CD4-positive, alpha-beta T cell (primary cell): ENCODE results near the gene PRKAR1B. TPM values are rescaled to one million over a fixed set of nuclear protein-coding genes. Genes with fewer than 3 reads are reported as not detected.

Source experiments
- ATAC-seq: fragments of 200-7000 bp; cut with Tn5 transposase; one replicate; pipeline ENCODE4 v1.10.0; 2022; ENCODE audit warnings: mild to moderate bottlenecking; ENCODE audit not compliant: poor library complexity
- CTCF ChIA-PET: fragments of 350-600 bp; sonication (Branson Sonifier 250); formaldehyde crosslinking; loops from one replicate; lab custom pipeline; 2021; ENCODE audit warnings: antibody characterized with exemption, inconsistent platforms; lab: Charles Lee
- POLR2A ChIA-PET: fragments of 350-600 bp; sonication (Branson Sonifier 250); formaldehyde crosslinking; loops from one replicate; lab custom pipeline; 2021; ENCODE audit warnings: antibody characterized with exemption, inconsistent platforms; lab: Charles Lee
- DNase-seq, 14 experiments: peaks; one replicate each; pipeline ENCODE4 v3.0.0-alpha.2; 2013 to 2020; ENCODE audit warnings: mixed read lengths in 2 of 14
- H3K27ac ChIP-seq, 2 donors: one replicate each; pipeline versions ENCODE4 v1.5.1 to v1.7.0; 2013; ENCODE audit warnings: low read length in 2 of 2, low read depth in 1 of 2, mild to moderate bottlenecking in 1 of 2
- H3K27me3 ChIP-seq, 2 experiments: 1 replicate in 1 of 2; 2 replicates in 1 of 2; pipeline versions ENCODE4 v1.6.1 to v1.7.0; 2013; ENCODE audit warnings: low read length in 2 of 2, control low read depth in 1 of 2, mild to moderate bottlenecking in 1 of 2, moderate library complexity in 1 of 2; ENCODE audit not compliant: insufficient read depth in 2 of 2, control insufficient read depth in 1 of 2
- H3K36me3 ChIP-seq: one replicate; pipeline ENCODE4 v1.6.1; 2013; ENCODE audit warnings: low read length, control low read depth; ENCODE audit not compliant: insufficient read depth
- H3K4me1 ChIP-seq: one replicate; pipeline ENCODE4 v1.6.1; 2013; ENCODE audit warnings: low read length, control low read depth; ENCODE audit not compliant: insufficient read depth
- H3K4me3 ChIP-seq: one replicate; pipeline ENCODE4 v1.5.1; 2013; ENCODE audit warnings: mild to moderate bottlenecking, low read length, moderate library complexity
- H3K9me3 ChIP-seq, 2 experiments: 1 replicate in 1 of 2; 2 replicates in 1 of 2; pipeline versions ENCODE4 v1.6.1 to v1.7.0; 2013; ENCODE audit warnings: low read length in 2 of 2, mild to moderate bottlenecking in 2 of 2, control low read depth in 1 of 2, moderate library complexity in 1 of 2; ENCODE audit not compliant: control insufficient read depth in 1 of 2, insufficient read depth in 1 of 2
- H3K27ac Mint-ChIP-seq: one replicate; pipeline ENCODE4 v1.8.0; 2020; ENCODE audit warnings: mixed read lengths
- H3K27me3 Mint-ChIP-seq: one replicate; pipeline ENCODE4 v1.8.0; 2021; ENCODE audit warnings: mixed read lengths
- H3K36me3 Mint-ChIP-seq: one replicate; pipeline ENCODE4 v1.8.0; 2021; ENCODE audit warnings: low read depth, mixed read lengths
- H3K4me1 Mint-ChIP-seq: one replicate; pipeline ENCODE4 v1.8.0; 2021; ENCODE audit warnings: low read depth, mixed read lengths
- H3K4me3 Mint-ChIP-seq: one replicate; pipeline ENCODE4 v1.8.0; 2020; ENCODE audit warnings: mild to moderate bottlenecking, mixed read lengths
- H3K9me3 Mint-ChIP-seq: one replicate; pipeline ENCODE4 v1.8.0; 2020; ENCODE audit warnings: mixed read lengths
- intact Hi-C, 2 experiments: fragments of 100-400 bp; cut with DNase I in 1 of 2; cut with micrococcal nuclease in 1 of 2; formaldehyde crosslinking; loops; one replicate each; pipeline versions ENCODE4 v1.15.1 to v1.9.0; 2023 to 2025; cut with DNase I, micrococcal nuclease
- total RNA-seq, 174 experiments: library from RNA in 2 of 174; stranded (reverse) in 2 of 174; gene quantifications; one replicate each; pipeline ENCODE4 v1.2.3 and lab custom pipeline; 2021 to 2026
- TF ChIP-seq, protein P1 (sequence below): fragments of 200-600 bp; IDR thresholded peaks from one replicate; pipeline ENCODE4 v1.8.0; 2022; ENCODE audit warnings: antibody characterized with exemption, mild to moderate bottlenecking

PRKAR1B gene
- total RNA-seq, 2 experiments from 2014 or later = 18.8 to 19.5 TPM

- CTCF ChIA-PET = no interaction called here
- intact Hi-C loops = no loop called here
- no peak for DNase-seq
- H3K9me3 Mint-ChIP-seq = no peaks in the 10 kb centered on the region
- TF ChIP-seq, protein P1, sequence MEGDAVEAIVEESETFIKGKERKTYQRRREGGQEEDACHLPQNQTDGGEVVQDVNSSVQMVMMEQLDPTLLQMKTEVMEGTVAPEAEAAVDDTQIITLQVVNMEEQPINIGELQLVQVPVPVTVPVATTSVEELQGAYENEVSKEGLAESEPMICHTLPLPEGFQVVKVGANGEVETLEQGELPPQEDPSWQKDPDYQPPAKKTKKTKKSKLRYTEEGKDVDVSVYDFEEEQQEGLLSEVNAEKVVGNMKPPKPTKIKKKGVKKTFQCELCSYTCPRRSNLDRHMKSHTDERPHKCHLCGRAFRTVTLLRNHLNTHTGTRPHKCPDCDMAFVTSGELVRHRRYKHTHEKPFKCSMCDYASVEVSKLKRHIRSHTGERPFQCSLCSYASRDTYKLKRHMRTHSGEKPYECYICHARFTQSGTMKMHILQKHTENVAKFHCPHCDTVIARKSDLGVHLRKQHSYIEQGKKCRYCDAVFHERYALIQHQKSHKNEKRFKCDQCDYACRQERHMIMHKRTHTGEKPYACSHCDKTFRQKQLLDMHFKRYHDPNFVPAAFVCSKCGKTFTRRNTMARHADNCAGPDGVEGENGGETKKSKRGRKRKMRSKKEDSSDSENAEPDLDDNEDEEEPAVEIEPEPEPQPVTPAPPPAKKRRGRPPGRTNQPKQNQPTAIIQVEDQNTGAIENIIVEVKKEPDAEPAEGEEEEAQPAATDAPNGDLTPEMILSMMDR = no peak
- H3K36me3 ChIP-seq = no peaks in the 10 kb centered on the region
- H3K27ac ChIP-seq = no peak overlapping the region
- H3K4me1 Mint-ChIP-seq = no peaks in the 10 kb centered on the region
- no peak for ATAC-seq
- no peak overlapping the region for H3K4me3 ChIP-seq
- no peak overlapping the region for H3K4me3 Mint-ChIP-seq
- H3K27me3 Mint-ChIP-seq = no peaks in the 10 kb centered on the region
- H3K9me3 ChIP-seq = peaks cover 0 to 18% of the 10 kb centered on the region in 2 experiments
- no peaks in the 10 kb centered on the region for H3K4me1 ChIP-seq
- POLR2A ChIA-PET = no interaction called here
- H3K27ac Mint-ChIP-seq = no peak overlapping the region
- H3K27me3 ChIP-seq = no peaks in the 10 kb centered on the region
- peaks cover 4% of the 10 kb centered on the region for H3K36me3 Mint-ChIP-seq
These were observed 156.3 kb downstream of the PRKAR1B start for GRCh38 chr7:570801-571070.

DNA sequence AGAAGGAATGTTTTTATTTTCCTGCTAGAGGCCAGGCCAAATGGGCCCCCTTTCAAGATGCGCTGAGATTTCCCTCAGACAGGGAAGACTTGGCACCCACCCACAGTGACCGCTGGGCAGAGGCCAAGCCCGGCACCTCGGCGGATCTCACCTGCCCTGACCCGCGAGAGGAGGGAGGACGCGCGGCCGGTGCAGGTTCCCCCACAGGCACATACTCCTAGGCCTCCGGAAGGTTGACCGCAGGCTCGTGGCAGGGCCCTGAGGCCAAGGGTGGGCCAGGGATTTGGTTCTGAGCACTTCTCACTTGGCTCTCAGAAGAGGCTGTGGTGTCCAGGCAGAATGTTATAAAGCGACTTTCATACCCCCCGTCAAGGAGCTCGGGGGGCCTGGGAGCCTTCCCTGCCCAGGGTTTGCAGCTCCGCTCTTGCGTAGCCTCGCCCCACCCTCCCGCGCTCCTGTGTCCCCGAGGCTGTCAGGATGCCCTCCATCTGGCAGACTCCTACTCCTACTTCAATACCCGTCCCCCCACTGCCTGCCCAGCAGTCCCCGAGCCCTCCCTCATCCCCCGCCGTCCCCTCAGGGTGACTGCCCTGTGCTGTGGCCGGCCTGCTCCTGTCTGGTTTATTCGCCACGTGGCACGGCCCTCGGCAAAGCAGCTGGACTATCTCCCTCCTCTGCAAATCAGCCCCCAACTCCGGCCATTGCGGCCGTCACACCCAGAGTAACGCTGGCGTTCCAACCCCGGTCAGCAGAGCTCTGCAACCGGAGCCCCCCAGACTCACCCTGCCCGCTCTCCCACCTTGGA is 156.9 kb downstream of the PRKAR1B start:
- Mint-ChIP-seq H3K9me3 (no peaks in the 10 kb centered on the region), H3K4me1 (no peaks in the 10 kb centered on the region), H3K4me3 (no peak overlapping the region), H3K27me3 (no peaks in the 10 kb centered on the region), H3K36me3 (peaks cover 4% of the 10 kb centered on the region), H3K27ac (no peak overlapping the region)
- TF ChIP-seq, protein P1 = no peak
- DNase-seq = no peak
- intact Hi-C loops = no loop called here
- no peak overlapping the region for H3K27ac ChIP-seq
- no peak overlapping the region for H3K4me3 ChIP-seq
- POLR2A ChIA-PET = no interaction called here
- CTCF ChIA-PET = no interaction called here
- H3K27me3 ChIP-seq = no peaks in the 10 kb centered on the region
- H3K36me3 ChIP-seq = no peaks in the 10 kb centered on the region
- H3K9me3 ChIP-seq = peaks cover 0 to 18% of the 10 kb centered on the region in 2 experiments
- ATAC-seq = no peak
- no peaks in the 10 kb centered on the region for H3K4me1 ChIP-seq

GRCh38 chr7:569071-569855 is 157.8 kb downstream of the PRKAR1B start:
- no peak overlapping the region for H3K27ac Mint-ChIP-seq
- H3K27me3 ChIP-seq = no peaks in the 10 kb centered on the region
- TF ChIP-seq, protein P1 = no peak
- H3K9me3 Mint-ChIP-seq = no peaks in the 10 kb centered on the region
- intact Hi-C loops = no loop called here
- no peak overlapping the region for H3K4me3 Mint-ChIP-seq
- ATAC-seq (no peak), DNase-seq (no peak)
- no peak overlapping the region for H3K27ac ChIP-seq
- H3K4me1 ChIP-seq = no peaks in the 10 kb centered on the region
- H3K4me3 ChIP-seq = no peak overlapping the region
- ChIA-PET CTCF (no interaction called here), POLR2A (no interaction called here)
- H3K27me3 Mint-ChIP-seq = no peaks in the 10 kb centered on the region
- no peaks in the 10 kb centered on the region for H3K4me1 Mint-ChIP-seq
- no peaks in the 10 kb centered on the region for H3K36me3 ChIP-seq
- no peaks in the 10 kb centered on the region for H3K36me3 Mint-ChIP-seq
- H3K9me3 ChIP-seq = peaks cover 0 to 18% of the 10 kb centered on the region in 2 experiments
